Uterus (tissue), 2 donors: ENCODE measurements around the gene CNTN2.

Experiments used
- POLR2A ChIP-seq, 2 donors: fragments of 450-650 bp; IDR thresholded peaks; one replicate each; pipeline ENCODE4 v1.6.1; 2016; ENCODE audit warnings: antibody characterized with exemption in 2 of 2, mild to moderate bottlenecking in 1 of 2, moderate library complexity in 1 of 2
- TF ChIP-seq, protein P1 (sequence below), 4 experiments: fragments of 200-600 bp in 2 of 4; fragments of 450-650 bp in 2 of 4; sonication (generic) in 2 of 4; IDR thresholded peaks; one replicate each; pipeline ENCODE4 v1.5.1; 2016 to 2019; ENCODE audit warnings: antibody characterized with exemption in 4 of 4, mild to moderate bottlenecking in 2 of 4, moderate library complexity in 1 of 4

DNA sequence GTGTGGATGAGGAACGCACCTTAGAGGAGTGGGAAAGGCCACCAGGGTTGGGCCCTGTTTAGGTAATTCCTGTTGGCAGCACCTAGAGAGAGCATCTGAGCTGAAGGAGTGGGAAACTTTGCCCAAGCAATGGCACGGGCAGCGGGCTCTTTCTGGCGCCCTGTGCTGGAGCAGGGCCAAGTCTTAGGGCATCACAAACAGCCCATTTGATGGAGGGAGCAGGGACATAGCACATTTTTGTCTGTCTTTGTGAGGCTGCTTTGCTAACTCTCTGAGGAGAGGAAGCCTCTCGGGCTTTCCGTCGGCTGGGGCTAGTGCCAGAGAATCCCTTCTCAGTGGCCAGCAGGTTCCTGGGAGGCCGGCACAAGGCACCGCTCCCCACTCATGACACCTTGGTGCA is 22.5 kb upstream of the CNTN2 start:
- TF ChIP-seq, protein P1, sequence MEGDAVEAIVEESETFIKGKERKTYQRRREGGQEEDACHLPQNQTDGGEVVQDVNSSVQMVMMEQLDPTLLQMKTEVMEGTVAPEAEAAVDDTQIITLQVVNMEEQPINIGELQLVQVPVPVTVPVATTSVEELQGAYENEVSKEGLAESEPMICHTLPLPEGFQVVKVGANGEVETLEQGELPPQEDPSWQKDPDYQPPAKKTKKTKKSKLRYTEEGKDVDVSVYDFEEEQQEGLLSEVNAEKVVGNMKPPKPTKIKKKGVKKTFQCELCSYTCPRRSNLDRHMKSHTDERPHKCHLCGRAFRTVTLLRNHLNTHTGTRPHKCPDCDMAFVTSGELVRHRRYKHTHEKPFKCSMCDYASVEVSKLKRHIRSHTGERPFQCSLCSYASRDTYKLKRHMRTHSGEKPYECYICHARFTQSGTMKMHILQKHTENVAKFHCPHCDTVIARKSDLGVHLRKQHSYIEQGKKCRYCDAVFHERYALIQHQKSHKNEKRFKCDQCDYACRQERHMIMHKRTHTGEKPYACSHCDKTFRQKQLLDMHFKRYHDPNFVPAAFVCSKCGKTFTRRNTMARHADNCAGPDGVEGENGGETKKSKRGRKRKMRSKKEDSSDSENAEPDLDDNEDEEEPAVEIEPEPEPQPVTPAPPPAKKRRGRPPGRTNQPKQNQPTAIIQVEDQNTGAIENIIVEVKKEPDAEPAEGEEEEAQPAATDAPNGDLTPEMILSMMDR (IDR thresholded peaks at IDR 0.05), result no peak
- TF ChIP-seq POLR2A (IDR thresholded peaks at IDR 0.05), result no peak
